Fibroblast of skin of right biceps (primary cell): ENCODE results near the gene MEGF8.
A peak's percentile ranks its signal among the peaks of the same experiment; 100 is the strongest.

Source experiments
- DNase-seq: peaks from one replicate; pipeline ENCODE4 v3.0.0-alpha.2; 2013

Gene MEGF8

GRCh38 chr19:42392165-42392564, 66.7 kb downstream of the MEGF8 start:
- DNase-seq = no peak

- DNase-seq = no peak
Observed at GRCh38 chr19:42394751-42395150, 69.3 kb downstream of the MEGF8 start.

GRCh38 chr19:42396381-42397262, 71.2 kb downstream of the MEGF8 start:
- DNase-seq = peak; percentile 99

DNA sequence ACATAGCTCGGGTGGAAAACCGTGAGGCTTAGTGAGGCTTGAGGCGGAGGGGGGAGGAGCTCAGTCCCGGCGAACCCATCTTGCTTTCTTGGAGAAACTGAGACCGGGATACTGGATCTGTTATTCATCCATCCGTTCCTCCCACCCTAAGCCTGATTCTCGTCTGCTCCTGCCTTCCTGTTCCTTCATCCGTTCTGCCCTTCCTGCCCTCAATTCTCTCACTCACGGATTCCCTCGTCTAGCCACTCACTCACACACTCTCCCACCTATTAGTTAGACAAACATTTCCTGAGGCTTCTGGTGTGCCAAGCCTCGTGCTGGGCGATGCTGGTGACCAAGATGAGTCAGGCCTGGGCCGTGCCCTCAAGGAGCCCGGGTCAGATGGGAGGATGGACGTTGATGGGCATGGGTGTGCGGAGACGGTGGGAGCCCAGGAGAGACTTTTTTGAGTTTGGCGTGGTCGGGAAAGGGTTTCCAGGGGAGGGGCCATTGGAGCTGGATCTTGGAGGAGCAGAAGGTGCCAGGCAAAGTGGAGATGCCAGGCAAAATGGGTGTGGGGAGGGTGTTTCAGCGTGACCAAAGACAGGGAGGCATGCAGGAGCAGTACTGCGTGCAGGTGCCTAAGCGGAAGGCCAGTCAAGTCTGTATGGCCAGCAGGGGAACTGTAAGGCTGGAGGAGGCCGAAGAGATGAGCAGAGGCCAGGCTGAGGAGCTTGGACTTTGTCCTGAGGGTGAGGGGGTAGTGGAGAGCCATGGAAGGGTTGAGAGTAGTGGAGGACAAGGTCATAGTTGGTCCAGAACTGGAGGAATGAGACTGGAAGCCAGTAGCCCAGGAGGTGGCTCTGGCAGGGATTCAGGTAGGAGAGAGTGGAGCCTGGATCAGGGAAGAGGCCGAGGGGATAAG, 72.1 kb downstream of the MEGF8 start:
- no peak for DNase-seq

- no peak for DNase-seq
Observed at GRCh38 chr19:42400404-42400803, 75.0 kb downstream of the MEGF8 start.

DNA sequence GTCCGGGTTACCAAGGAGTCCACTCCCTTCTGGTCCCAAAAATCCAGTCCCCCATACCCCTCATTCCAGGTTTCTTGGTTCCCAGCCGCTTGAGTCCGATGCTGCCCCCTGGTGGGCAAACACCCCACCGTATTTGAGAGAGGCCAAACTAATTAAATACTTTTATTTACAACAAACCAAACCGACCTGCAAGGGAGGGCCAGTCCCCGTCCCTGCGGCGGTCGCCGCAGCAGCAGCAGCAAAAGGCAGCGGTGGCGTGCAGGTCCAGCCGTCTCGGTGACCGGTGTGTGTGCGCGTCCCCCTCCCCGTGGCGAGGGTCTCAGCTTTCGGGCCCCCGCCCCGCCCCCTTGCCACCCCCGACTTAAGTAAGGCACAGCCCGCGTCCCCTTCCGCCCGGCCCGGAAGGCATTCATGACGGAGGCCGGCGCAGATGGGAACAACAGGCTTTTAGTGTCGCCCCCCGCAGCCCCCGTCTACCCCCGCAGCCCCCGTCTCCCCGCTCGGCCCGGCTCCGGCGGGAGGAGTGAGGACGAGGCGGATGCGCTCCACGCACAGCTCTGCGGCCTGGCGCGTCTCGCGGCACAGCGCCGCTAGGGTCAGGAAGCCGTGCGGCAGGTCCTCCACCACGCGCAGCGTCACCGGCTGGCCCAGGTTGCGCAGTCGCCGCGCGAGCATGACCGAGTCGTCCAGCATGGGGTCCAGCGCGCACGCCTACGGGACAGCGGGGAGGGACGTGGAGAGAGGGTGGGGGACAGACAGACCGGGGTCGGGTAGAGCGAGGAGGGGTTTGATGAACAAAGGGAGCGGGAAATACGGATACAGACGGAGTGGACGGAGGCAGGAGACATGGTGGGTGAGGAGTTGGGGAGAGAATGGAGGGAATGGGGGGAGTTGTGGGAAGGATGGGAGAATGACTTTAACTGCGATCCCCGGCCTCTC, 76.2 kb downstream of the MEGF8 start:
- DNase-seq = peak; percentile 68

GRCh38 chr19:42402376-42403116, 77.1 kb downstream of the MEGF8 start:
- DNase-seq = no peak

- DNase-seq = no peak
Observed at GRCh38 chr19:42403586-42403985, 78.2 kb downstream of the MEGF8 start.

DNA sequence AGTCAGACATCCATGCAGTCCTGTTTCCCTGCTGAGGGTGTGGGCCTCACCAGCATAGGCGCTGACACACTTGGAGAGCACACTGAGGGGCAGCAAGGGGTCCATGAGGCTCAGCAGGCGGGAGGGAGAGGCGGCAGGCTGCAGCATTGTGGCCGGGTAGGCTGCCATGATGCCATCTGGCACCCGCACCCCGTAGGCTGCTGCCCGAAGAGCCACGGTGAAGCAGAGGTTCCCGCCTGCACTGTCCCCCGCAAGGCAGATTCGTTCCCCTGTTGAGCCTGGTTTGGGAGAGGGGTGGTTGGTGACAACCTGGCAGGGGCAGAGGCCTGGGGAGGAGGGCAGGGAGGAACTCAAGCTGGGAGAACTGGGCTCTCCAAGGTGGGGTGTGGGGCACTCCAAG, 80.7 kb downstream of the MEGF8 start:
- DNase-seq = no peak

- no peak for DNase-seq
Observed at GRCh38 chr19:42407085-42407815, 81.8 kb downstream of the MEGF8 start.

DNA sequence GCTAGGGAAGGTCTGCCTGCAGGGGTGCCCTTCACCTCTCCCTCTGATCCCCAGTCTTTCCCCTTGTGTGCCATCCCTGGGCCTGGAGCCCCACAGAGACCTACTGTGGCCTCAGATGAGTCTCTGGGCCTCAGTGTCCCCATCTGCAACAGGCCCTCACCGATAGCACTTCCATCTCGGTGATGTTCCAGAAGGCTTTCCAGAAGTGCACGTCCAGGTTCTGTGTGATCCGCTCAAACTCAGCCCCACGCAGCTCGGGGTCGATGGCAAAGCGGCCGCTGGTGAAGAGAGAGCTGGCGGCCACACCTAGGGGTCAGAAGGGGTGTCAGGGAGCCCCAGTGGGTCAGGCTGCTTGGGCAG, 82.4 kb downstream of the MEGF8 start:
- no peak for DNase-seq

- no peak for DNase-seq
Observed at GRCh38 chr19:42409477-42409876, 84.0 kb downstream of the MEGF8 start.

GRCh38 chr19:42410371-42410770, 84.9 kb downstream of the MEGF8 start:
- no peak for DNase-seq

DNA sequence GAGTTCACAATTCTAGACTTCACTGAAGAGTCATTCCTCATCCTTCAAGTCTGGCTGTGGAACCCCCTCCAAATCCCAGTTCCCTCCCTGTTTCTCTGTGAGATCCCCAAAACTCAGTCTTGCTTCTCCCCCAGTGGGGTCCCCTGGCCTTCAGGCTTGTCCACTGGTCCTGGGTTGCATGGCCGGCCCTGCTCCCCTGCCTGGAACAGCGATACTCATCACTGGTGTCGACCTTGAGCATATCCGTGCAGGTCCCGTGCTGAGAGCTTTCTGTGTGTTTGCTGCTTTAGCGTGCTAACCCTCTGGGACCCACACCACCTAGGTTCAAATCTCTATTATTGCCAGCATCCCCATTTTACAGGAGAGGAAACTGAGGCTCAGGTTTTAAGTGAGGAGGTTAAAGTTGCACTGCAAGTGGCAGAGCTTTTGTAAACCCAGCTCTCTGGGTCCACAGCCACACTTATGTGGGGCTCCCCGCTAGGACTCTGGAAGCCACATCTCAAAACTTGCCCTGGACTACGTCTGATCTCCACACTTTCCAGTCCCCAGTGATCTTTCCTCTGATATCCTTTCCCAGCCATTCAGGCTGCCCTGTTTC, 86.2 kb downstream of the MEGF8 start:
- no peak for DNase-seq

DNA sequence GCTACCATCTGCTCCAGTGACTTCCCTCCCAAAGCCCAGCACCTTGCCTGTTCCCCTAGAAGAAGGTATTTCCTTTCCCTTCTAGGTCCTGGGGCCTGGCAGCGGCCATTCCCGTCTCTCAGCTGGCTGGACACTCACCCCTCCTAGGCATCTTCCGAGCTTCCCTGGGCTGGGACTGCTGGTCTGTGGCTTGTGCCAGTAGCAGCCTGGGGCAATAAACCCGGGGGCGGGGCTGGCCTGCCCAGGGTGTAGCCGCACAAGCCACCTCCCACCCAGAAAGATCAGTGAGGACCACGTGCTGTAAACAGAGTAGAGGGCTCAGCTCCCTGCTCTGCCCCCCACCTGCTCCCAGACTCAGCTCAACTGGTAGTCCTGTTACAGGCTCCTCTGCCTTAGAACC, 86.8 kb downstream of the MEGF8 start:
- no peak for DNase-seq

- no peak for DNase-seq
Observed at GRCh38 chr19:42412661-42413076, 87.2 kb downstream of the MEGF8 start.

GRCh38 chr19:42419309-42419708, 93.9 kb downstream of the MEGF8 start:
- no peak for DNase-seq

DNA sequence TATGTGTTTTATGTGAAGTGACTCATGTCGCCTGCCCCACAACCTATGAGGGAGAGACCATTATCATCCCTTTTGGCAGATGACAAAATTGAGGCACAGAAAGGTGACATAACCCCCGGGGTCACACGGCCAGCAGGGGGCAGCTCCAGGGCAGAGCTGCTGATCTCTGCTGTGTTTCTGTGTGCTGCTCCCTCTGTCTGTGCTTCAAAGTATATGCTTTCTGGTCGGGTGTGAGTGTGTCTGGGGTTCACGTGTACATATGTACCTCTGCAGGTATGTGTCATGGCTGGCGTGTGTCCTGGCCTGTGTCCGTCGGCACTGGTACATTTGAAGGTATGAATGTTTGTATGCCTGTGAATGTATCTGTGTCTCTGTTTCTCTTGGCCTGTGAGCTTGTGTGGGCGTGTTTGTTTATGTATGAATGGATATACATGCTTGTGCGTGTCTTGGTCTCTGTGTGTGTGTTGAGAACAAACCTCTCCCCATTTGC, 94.7 kb downstream of the MEGF8 start:
- peak; percentile 42 for DNase-seq

DNA sequence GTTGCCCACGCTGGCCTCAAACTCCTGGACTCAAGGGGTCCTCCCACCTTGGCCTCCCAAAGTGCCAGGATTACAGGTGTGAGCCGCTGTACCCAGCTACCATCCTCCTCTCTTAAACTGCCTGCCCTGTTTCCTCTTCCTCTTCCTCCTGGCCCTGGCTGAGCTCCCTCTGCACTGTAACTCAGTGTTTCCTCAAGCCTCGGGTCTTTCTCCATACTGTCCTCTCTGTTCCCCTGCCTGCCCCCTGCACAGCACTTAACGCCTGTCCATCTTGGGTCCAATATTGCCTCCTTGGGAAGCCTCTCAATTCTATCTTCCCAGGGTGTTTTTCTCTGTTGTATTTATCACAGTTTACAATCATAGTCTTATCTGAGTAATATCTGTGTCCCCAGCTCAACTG, 95.7 kb downstream of the MEGF8 start:
- no peak for DNase-seq

GRCh38 chr19:42421591-42422031, 96.2 kb downstream of the MEGF8 start:
- DNase-seq = no peak
